Measurements from ENCODE around the gene ADK.

DNA sequence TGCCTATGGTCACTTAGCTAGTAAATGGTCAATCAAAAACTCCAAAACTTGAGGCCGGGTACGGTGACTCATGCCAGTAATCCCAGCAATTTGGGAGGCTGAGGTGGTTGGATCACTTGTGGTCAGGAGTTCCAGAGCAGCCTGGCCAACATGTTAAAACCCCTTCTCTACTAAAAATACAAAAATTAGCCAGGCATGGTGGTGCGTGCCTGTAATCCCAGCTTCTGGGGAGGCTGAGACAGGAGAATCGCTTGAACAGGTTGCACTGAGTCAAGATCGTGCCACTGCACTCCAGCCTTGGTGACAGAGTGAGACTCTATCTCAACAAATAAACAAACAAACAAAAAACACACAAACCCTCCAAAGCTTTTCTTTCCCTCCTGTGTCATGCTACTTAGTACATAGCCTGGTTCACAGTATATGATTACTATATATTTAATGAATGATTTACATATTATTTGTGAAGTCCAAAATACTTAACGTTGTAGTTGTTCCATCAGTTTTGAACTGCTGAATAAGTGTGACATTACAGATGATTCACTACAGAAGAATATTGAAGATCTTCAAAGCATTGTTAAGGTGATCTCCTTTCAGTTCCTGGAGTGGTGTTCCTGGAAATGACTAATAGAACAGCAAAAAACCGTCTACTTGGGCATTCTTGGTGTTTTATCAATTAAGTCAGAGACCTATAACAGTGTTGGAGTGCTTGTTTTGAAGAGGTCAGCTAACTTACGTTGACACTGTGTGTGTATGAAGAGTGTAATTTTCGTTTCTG, 72.9 kb downstream of the ADK start:
- TF ChIP-seq MIXL1 (CRISPR knock-in tag; IDR thresholded peaks at IDR 0.05): no peak
- TF ChIP-seq, protein P1, sequence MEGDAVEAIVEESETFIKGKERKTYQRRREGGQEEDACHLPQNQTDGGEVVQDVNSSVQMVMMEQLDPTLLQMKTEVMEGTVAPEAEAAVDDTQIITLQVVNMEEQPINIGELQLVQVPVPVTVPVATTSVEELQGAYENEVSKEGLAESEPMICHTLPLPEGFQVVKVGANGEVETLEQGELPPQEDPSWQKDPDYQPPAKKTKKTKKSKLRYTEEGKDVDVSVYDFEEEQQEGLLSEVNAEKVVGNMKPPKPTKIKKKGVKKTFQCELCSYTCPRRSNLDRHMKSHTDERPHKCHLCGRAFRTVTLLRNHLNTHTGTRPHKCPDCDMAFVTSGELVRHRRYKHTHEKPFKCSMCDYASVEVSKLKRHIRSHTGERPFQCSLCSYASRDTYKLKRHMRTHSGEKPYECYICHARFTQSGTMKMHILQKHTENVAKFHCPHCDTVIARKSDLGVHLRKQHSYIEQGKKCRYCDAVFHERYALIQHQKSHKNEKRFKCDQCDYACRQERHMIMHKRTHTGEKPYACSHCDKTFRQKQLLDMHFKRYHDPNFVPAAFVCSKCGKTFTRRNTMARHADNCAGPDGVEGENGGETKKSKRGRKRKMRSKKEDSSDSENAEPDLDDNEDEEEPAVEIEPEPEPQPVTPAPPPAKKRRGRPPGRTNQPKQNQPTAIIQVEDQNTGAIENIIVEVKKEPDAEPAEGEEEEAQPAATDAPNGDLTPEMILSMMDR (CRISPR knock-in tag; IDR thresholded peaks at IDR 0.05): no peak
- TF ChIP-seq POLR2A (IDR thresholded peaks at IDR 0.05; ENCODE audit: insufficient read depth in 1 of 2, low read depth in 2 of 2, low read length in 2 of 2): no peak
- no peak for TF ChIP-seq TBP (CRISPR knock-in tag; IDR thresholded peaks at IDR 0.05)
